MV-4-11 (cell line): ENCODE results near the gene DSCAM.

Experiments used
- DNase-seq: peaks from one replicate; lab custom pipeline; 2025; lab: John Stamatoyannopoulos, UW

The DSCAM gene

GRCh38 chr21:40837456-40837855 lies 9.5 kb downstream of the DSCAM start:
- peak; percentile 43 for DNase-seq

GRCh38 chr21:40835184-40835694 lies 11.7 kb downstream of the DSCAM start:
- peak; percentile 41 for DNase-seq

- DNase-seq, result no peak
These were observed 13.8 kb downstream of the DSCAM start for GRCh38 chr21:40833184-40833583.

GRCh38 chr21:40832316-40832715 lies 14.6 kb downstream of the DSCAM start:
- peak; percentile 39 for DNase-seq

- no peak for DNase-seq
These were observed 16.1 kb downstream of the DSCAM start for GRCh38 chr21:40830836-40831235.

- DNase-seq, result no peak
These were observed 17.2 kb downstream of the DSCAM start for GRCh38 chr21:40829791-40830190.

- DNase-seq, result no peak
These were observed 17.6 kb downstream of the DSCAM start for GRCh38 chr21:40829308-40829707.

GRCh38 chr21:40827509-40827908 lies 19.4 kb downstream of the DSCAM start:
- DNase-seq, result no peak

- no peak for DNase-seq
These were observed 27.7 kb downstream of the DSCAM start for GRCh38 chr21:40819071-40819900.

GRCh38 chr21:40813918-40814317 lies 33.0 kb downstream of the DSCAM start:
- no peak for DNase-seq

GRCh38 chr21:40809673-40810197 lies 37.2 kb downstream of the DSCAM start:
- no peak for DNase-seq

- no peak for DNase-seq
These were observed 43.9 kb downstream of the DSCAM start for GRCh38 chr21:40803101-40803500.

GRCh38 chr21:40800126-40800525 lies 46.8 kb downstream of the DSCAM start:
- DNase-seq, result no peak

- no peak for DNase-seq
These were observed 49.1 kb downstream of the DSCAM start for GRCh38 chr21:40797891-40798290.

GRCh38 chr21:40797410-40797809 lies 49.5 kb downstream of the DSCAM start:
- no peak for DNase-seq

- no peak for DNase-seq
These were observed 50.5 kb downstream of the DSCAM start for GRCh38 chr21:40796464-40796863.

GRCh38 chr21:40795313-40795712 lies 51.6 kb downstream of the DSCAM start:
- no peak for DNase-seq

GRCh38 chr21:40792691-40793456 lies 54.1 kb downstream of the DSCAM start:
- no peak for DNase-seq

- no peak for DNase-seq
These were observed 58.3 kb downstream of the DSCAM start for GRCh38 chr21:40788635-40789034.

GRCh38 chr21:40783404-40783803 lies 63.6 kb downstream of the DSCAM start:
- DNase-seq, result no peak

- no peak for DNase-seq
These were observed 76.4 kb downstream of the DSCAM start for GRCh38 chr21:40770435-40771055.

- no peak for DNase-seq
These were observed 77.7 kb downstream of the DSCAM start for GRCh38 chr21:40769231-40769630.
